NAMALWA (cell line): Measurements from ENCODE around the gene ZMYM2.

Source experiments
- DNase-seq: peaks from one replicate; pipeline ENCODE4 v3.0.0-alpha.2; 2015; ENCODE audit warnings: low spot score

ZMYM2 gene

DNA sequence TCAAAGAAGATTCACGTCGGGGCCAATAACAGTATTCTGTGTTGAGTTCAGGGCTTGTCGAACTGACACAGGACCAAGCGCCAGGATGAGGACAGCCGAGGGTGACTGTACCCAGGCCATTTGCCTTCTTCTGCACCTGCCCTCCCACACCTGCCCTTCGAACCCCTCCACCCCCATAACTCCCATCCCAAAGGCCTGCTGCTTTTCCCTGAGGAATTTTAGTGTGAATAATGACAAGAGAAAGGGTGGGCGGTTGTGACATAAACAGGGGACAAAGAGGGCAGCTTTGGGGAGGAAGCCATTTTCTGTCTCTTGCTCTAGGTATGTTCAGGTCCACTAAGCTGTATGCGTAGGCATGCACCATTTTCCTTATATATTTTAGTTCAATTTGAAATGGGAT lies 176.2 kb downstream of the ZMYM2 start:
- no peak for DNase-seq

DNA sequence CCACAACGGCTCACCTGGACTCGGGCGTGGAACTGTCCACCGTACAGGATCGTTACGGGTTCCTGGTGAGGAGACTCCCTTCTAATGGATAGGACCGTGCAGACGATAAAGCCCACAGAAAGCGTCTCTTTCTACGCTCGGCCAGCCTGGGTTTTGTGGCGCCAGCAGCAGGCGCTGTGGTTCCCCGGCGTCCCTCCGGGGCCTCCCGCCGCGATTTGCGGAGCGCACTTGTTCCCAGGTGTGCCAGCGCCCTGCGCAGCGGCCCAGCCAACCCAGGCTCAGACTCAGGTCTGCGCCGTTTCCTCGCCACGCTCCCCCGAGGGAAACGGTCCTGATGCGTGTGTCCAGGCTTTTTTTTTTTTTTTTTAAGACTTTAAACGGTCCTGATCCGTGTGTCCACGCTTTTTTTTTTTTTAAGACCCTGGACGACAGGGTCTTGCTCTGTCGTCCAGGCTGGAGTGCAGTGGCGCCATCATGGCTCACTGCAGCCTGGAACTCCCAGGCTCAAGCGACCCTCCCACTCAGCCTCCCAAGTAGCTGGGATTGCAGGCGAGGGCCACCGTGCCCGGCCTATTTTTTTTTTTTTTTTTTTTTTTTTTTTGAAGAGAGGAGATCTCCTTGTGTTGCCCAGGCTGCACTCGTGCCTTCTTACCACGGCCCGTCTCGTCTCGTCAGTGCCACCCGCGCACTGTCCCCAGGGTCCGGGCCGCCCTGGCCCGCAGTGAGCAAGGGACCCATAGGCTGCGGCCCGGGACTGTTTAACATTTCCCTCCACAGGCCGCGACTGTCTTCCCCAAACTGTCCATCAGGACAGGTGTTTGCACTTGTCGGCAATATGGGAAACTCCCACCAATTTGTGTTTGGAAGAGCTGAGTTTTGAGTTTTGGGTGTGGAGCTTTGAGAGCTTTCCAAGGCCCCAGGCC lies 178.5 kb downstream of the ZMYM2 start:
- no peak for DNase-seq

DNA sequence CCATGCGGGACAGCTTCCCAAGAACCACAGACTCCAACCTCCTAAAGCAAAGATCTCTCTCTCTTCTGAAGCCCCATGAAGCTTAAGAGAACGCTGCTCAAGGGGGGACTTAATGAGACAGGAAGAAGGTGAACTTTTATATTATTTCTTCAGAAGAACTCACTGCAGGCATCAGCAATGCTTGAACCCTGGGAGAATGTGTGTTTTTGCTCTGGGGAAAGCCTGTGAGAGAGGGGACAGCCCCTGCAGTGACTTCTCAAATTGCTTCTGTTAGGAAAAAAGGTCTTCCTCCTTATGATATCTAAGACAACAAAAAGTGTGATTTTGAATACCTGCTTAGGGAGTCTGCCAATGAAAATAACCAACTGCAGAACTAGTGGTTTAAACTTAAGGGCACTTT lies 179.3 kb downstream of the ZMYM2 start:
- no peak for DNase-seq

DNA sequence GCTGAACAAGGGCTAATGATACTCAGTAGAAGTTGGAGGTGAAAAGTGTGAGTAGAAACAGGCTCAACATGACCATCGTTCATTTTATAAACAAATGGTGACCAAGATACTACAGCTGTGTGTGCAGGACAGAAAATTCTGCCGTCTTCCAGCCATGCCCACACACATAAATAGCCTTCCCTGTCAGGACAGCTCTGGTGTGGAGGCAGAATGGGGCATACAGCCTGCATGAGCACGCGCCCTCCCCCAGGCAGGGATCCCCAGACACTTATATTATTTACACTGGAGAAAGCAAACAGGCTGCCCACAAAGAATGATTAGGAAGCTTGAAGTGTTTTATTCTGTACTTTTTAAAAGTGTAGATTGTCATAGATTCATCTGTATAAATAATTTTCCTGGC lies 182.0 kb downstream of the ZMYM2 start:
- no peak for DNase-seq
